Prostate gland (tissue), 2 donors: Measurements from ENCODE around the gene REV3L.

Experiments
- CTCF ChIP-seq, 4 experiments: fragments of 200-600 bp in 2 of 4; fragments of 450-650 bp in 2 of 4; sonication (generic) in 2 of 4; IDR thresholded peaks; 1 replicate in 3 of 4; 2 replicates in 1 of 4; pipeline ENCODE4 v1.5.1; 2016 to 2019; ENCODE audit warnings: antibody characterized with exemption in 4 of 4, mild to moderate bottlenecking in 2 of 4, moderate library complexity in 2 of 4
- POLR2A ChIP-seq: fragments of 450-650 bp; IDR thresholded peaks from one replicate; pipeline ENCODE4 v1.6.1; 2016; ENCODE audit warnings: antibody characterized with exemption, mild to moderate bottlenecking
- POLR2AphosphoS5 ChIP-seq: sonication (generic); formaldehyde crosslinking; IDR thresholded peaks from one replicate; pipeline ENCODE4 v1.6.1; 2017; ENCODE audit warnings: antibody characterized with exemption

GRCh38 chr6:111517965-111518364, 34.9 kb upstream of the REV3L start:
- no peak for TF ChIP-seq CTCF (IDR thresholded peaks at IDR 0.05)
- TF ChIP-seq POLR2A: no peak
- TF ChIP-seq POLR2AphosphoS5: no peak
